HG02623 (cell line): ENCODE measurements around the gene FBXO3.

ENCODE experiments used
- ATAC-seq: cut with Tn5 transposase; IDR thresholded peaks from one replicate; pipeline ENCODE4 v1.9.1; 2021; ENCODE audit warnings: moderate library complexity; ENCODE audit not compliant: unreplicated experiment

FBXO3 gene

DNA sequence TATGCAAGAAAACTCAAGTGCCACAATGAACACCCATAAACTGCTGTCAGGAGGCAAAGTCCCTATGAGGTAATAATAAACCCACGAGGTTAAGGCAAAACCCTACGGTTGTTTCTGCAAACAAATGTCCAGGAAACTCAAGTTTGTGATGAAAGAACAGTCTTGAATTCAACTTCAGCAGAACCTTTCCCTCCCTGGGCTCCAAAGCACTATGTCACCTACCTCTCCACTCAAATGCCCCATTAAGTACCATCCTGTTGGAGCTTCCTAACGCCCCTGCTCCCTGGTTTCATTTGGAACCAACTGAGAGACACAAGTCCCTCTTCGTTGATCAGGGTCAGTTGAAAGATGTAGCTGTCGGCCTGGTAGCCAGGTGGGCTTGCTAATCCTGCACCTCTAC, 71.1 kb downstream of the FBXO3 start:
- no peak for ATAC-seq

DNA sequence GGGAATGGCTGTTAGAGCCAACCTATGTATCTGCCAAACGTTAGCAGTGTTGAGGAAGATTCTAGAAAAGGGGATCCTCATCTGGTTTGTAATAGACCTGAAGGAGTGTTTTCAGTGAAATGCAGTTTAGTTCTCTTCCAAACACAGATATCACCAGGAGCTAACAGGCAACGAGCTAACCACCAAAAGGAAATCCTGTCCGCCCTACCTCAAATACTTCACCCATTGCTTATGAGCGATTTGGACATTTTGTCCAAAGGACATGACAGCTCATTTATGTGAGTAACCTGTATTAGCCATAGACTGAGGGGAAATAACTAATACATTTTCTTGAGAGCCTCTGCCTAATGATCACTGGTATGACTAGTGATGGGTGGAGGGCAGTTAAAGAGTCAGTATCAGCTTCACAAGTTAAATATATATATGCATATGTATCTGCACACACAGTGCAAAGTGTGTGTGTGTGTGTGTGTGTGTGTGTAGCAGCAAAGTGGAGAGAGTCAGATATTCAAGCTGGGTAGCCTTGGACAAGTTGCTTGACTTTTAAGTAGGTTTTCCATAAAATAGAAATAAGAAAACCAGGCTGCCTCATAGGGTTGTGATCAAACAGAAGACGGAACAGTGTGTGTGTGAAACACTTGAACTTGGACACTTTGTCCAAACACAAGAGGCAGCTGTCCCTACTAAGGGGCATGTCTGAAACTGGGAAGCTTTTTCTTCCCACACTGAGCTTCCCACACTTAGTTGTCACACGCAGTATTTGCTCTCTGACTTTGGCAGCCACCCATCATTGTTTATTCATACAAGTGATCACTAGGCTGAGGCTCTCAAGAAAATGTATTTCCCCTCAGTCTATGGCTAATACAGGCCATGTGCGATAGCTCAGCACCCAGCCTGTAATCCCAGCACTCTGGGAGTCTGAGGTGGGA, 72.8 kb downstream of the FBXO3 start:
- ATAC-seq: no peak

DNA sequence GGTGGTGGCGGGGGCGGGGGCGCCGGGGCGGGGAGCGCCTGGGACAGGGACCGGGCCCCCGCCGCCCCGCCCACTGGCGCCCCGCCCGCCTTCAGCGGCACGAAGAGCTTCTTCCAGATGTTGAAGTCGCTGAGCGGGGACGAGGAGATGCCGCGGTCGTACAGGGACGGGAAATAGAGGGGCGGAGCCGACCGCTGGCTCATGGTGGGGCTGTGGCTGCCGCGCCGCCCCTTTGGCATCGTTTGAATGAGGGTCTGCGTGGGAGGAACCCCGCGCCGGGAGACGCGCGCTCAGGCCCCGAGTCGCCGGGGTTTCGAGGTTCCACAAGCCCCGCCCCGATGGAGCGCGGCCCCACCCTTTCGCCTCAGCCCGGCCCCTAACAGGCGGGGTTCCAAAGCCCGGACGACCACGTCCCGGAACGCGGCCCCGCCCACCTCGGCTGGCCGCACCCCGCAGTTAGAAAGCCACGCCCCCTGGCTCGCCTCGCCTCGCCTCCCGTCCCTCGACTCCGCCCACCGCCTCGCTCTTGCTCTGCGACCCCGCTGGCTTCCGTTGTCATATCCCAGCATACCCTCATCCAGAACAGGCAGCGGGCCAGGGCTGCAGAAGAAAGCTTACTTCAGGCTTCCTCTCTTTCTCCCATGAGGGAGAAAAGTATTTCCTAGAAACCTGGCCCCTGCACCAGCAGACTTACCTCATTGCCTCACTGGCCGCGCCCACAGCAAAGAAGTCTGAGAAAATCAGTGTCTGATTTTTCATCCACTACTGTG, 73.6 kb downstream of the FBXO3 start, which contains the start of gene C11orf91:
Gene C11orf91, minus strand, starts transcription at position 325 of the 770 bp plus-strand sequence. Its CDS starts 86 bp downstream, at position 239.
- peak; percentile 87 for ATAC-seq

DNA sequence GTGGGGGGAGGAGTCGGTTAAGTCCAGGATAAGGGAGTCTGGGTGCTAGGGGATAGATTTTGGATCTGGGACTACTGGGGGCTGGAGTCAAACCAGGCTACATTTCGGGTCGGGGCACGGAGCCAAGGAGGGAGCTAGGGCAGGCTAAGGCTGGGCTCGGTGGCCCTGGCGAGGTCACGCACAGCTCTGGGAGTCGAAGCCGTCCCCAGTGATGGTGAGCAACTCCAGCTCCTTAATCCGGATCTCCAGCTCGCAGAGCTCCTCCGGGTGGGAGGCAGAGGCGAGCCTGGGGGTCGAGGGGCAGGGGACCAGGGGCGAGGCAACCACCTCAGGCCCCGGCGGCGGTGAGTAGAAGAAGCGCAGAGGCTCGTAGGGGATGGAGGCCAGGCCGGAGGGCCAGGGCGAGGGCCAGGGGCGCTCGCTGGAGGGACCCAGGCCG, 74.2 kb downstream of the FBXO3 start:
- ATAC-seq: no peak

DNA sequence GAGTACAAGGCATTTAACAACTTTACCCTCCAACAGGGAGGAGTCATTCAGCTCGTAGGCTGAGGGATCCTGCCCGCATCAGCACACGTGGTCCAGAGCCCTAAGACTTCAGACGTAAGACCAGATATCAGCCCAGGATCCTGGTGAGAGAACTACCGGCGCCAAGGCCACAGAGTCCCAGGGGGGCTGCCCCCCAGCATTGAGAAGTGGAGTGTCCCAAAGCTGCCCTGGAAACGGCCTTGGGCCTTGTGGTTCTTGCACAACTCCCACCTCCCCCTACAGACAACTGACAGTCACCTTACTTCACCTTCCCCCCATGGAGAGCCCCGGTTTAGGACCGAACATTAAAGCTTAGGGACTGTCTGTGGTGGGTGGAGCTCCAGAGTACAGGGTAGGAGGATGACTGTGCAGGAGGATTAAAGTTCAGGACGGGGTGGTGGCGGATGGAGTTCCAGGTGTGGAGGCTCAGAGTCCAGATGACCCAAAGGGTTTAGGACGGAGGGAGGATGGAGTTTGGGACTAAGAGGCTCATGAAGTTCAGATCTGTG, 74.7 kb downstream of the FBXO3 start:
- ATAC-seq: no peak

DNA sequence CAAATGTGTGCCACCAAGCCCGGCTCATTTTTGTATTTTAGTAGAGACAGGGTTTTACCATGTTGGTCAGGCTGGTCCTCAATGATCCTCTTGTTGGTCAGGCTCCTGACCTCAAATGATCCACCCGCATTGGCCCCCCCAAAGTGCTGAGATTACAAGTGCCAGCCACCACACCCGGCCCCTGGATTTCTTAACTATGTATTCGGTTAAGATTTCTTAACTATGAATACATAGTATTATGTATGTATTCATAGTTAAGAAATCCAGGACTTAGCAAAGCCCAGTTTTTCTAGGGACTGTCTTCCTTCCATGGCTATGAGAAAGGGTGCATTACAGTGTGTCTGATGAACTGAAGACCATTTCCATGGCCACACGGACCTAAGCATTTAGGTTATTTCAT, 75.4 kb downstream of the FBXO3 start:
- no peak for ATAC-seq

DNA sequence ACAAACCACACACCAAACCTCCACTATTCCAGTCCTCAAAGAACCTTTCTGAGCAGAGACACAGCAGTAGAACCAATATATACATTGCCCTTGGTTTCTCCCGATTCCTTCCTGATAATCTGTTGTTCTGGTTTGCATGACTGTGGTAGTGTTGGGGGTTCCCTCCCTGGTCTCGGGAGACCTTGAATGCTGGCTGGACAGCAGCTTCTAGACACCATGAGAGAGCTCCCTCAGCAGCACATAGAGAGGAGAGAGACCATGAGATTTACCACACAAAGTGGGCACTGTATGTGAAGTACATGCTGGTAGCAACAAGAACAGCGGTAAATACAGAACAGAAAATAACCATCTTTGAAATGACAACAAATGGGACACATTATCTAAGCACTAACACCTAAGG, 76.3 kb downstream of the FBXO3 start:
- no peak for ATAC-seq

DNA sequence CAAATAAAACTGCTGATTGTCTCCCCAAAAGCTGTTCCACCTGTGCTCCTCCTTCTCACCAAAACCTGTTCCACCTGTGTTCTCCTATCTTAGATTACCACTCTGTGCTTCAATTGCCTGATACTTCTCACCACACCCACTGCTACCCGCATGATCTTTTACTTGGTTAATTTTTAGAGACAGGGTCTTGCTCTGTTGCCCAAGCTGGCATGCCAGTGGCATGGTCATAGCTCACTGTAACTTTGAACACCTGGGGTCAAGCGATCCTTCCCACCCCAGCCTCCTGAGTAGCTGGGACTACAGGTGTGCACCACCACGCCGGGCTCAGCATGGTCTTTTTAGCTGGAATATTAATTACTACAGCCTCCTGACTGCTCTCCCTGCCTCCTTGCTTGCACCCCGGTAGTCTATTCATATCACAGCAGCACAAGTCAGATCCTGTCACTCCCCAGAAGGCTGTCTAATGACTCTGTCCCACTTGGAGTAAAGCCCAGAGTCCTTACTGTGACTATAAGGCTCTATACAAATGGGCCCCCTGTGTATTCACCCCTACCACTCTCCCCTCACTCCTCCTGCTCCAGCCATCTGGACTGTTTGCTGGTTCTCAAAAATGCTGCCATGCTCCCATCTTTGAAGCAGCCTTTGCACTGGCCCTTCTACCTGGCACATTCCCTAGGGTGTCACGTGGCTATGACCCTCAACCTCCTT, 77.2 kb downstream of the FBXO3 start:
- no peak for ATAC-seq

DNA sequence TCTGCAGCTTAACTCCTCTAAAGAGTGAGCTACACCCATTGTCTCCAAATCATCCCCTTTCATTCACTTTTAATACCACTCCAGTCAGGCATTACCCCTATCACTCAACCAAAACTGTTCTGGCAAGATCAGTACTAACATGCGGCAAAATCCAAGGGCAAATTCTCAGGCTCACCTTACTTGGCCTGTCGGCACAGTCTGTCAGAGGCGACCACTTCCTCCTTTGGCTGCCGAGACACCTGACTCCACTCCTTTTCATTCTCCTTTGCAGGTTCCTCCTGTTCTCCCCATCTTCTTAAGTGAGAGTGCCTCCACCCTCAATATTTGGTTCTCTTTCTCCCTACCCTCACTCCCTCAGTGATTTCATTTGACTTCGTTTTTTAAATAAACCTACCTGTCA, 77.9 kb downstream of the FBXO3 start:
- no peak for ATAC-seq

DNA sequence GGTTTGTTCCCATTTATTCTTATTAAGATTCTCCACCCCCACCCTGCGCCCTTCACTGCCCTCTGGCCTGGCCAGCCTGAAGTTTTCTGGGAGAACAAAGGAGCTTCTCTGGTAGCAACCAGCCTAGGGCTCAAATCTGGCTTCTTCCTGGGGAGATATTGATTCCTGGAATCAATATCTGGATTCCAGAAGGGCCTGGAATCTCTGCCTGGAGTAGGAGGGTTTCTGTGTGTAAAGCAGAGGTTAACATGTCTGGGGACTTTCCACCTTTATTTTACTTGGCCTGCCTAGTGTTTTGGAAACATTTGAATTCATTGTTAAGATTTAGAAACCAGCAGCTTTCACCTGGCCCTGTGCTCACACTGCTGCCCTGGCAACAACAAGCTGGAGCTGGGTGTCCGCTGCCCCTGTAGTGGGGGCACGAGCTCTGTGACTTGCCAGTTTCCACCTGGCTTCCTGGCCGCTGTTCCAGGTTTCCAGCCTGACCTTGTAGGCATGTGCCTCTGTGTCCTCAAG, 79.2 kb downstream of the FBXO3 start:
- no peak for ATAC-seq

DNA sequence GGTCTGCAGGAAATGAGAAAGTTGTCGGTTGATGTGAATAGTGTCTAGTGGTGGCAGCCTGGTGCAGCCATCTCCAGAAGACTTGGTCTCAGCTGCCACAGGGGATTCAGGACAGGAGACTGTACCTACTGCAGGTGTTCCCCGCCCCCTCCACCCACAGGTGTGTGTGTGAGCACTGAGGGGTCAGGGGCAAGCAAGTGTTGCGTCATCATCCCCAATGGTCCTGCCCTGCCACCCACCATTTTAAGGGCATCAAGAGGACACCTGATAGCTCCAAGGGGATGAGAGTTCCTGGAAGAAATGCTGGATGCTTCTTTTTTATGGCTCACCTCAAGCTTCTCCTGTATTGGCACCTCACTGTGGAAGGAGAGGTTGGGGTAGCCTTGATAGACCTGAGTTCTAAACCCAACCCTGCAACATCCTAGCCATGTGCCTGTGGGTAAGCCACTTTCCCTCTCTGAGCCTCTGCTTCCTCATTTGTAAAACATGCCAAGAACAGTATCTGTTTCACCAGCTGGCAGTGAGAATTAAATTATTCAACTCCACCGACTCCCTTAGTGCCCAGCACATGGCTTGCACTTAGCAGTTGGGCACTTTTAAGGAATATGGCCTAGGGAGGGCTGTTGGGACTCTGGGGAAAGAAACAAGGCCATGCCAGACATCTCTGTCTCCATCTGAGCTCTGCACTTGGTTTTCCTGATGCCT, 79.8 kb downstream of the FBXO3 start:
- ATAC-seq: no peak

DNA sequence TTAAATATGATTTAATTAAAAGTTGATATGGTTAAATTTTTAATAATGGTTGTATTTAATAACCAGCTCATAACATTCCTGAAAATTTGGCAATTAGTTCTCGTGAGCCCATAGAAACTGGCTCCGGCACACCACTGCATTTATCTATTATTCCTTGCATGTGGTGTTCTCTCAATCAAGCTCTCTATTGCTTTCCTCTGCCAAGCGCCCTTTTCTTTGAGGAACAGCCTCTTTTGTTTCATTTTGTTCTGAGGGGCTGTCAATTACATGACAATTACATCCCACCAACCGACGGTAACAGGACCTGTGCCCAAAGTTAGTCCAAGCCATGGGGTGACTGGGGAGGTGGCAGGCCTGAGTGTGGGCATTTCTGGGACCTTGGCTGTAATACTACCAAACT, 81.8 kb downstream of the FBXO3 start:
- no peak for ATAC-seq

DNA sequence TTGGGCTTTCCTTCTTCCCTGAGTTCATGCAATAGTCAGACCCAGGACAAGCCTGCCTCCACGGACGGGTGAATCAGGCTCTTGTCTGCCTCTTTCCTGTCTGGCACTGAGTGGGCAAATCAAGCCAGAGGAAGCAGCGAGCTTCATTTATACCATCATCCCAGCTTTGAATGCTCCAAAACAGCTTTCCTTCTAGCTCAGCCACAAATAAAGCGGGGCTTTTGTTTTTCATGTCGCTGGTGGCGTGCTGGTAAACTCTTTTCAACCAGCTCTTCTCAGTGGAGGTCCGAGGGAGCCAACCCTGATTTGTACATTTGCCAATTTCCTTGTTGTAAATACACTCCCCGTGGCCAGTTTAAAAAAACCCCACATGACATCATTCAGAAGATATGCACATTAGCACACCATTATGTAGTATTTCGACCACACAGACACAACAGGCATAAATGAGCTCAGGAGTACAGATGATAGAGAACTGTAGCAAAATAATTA, 82.3 kb downstream of the FBXO3 start:
- no peak for ATAC-seq

DNA sequence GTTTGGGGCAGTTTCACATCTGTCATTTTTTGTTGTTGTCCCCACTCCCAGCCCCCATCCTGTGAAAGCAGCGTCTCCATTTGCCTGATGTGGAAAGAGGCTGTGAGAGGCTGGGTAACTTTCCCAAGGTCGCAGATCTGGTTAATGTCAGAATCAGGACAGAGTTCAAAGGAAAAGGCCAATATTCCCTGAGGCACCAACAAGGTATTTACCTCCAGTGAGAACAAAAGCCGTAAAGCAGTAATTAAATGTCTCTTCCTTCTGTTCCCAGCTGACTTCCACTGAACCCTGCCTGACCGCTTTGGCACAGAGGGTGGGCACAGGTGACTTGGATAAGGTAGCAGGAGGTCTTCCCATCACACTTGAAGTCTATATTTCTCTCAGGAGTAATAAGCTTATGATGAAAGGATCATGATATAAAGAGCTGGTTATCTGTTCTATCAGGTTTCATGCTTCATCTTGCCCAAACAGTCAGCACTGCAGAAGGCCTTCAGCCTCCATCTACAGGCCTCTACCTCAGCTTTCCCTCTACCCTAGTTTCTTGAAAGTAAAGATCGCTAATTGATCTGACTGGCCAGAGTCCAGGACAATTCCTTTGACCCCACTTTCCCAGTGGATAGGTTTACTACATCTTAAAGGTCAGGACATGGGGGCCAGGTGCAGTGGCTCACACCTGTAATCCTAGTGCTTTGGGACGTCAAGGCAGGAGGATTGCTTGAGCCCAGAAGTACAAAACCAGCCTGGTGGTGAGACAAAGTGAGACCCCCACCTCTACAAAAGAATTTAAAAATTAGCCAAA, 83.1 kb downstream of the FBXO3 start:
- no peak for ATAC-seq
